Measurements from ENCODE around the gene ATP5ME.

GRCh38 chr4:667545-667925 is 6.5 kb downstream of the ATP5ME start:
- TF ChIP-seq CTCF (conservative IDR thresholded peaks at IDR 0.05; ENCODE audit: low read length) (no peak), EZH2phosphoT487 (IDR thresholded peaks at IDR 0.05; ENCODE audit: borderline replicate concordance, low read depth, low read length) (no peak)
